Measurements from ENCODE around the gene PLCH2.

PLCH2 gene

GRCh38 chr1:2506901-2507565 is 30.9 kb downstream of the PLCH2 start:
- Histone ChIP-seq H4K20me1 (ENCODE audit: insufficient read depth, low read length, poor library complexity, severe bottlenecking) (no peaks in the 10 kb centered on the region), H3K36me3 (ENCODE audit: insufficient read depth, low read length) (peaks cover 30% of the 10 kb centered on the region; the same call in 1 of the 2 replicates), H2AFZ (ENCODE audit: low read length) (no peak overlapping the region), H3K4me3 (ENCODE audit: low read length, poor library complexity, severe bottlenecking) (no peak overlapping the region), H3K9me2 (replicated peaks; ENCODE audit: low read depth, low read length) (no peaks in the 10 kb centered on the region), H3K27me3 (ENCODE audit: insufficient read depth, low read length, poor library complexity, severe bottlenecking) (no peaks in the 10 kb centered on the region), H3K4me2 (ENCODE audit: low read depth, low read length, poor library complexity, severe bottlenecking) (no peak overlapping the region), H3F3A (ENCODE audit: low read depth) (no peaks in the 10 kb centered on the region), H3K79me2 (ENCODE audit: insufficient read depth, low read length) (no peaks in the 10 kb centered on the region), H3K4me1 (ENCODE audit: insufficient read depth, low read length, poor library complexity, severe bottlenecking) (no peaks in the 10 kb centered on the region), H3K9ac (ENCODE audit: low read depth, low read length, poor library complexity, severe bottlenecking) (no peak overlapping the region), H3K9me3 (ENCODE audit: insufficient read depth, low read depth, low read length) (no peaks in the 10 kb centered on the region)
- TF ChIP-seq CTCF (conservative IDR thresholded peaks at IDR 0.05; ENCODE audit: low read length): no peak
- no peak for TF ChIP-seq EZH2phosphoT487 (IDR thresholded peaks at IDR 0.05; ENCODE audit: borderline replicate concordance)

GRCh38 chr1:2507744-2508155 is 31.7 kb downstream of the PLCH2 start:
- H3F3A ChIP-seq (ENCODE audit: low read depth): no peaks in the 10 kb centered on the region
- no peaks in the 10 kb centered on the region for H3K4me1 ChIP-seq (ENCODE audit: insufficient read depth, low read length, poor library complexity, severe bottlenecking)
- TF ChIP-seq CTCF (conservative IDR thresholded peaks at IDR 0.05; ENCODE audit: low read length): no peak
- no peak for TF ChIP-seq EZH2phosphoT487 (IDR thresholded peaks at IDR 0.05; ENCODE audit: borderline replicate concordance)
- no peaks in the 10 kb centered on the region for H3K79me2 ChIP-seq (ENCODE audit: insufficient read depth, low read length)
- H3K36me3 ChIP-seq (ENCODE audit: insufficient read depth, low read length): peaks cover 33% of the 10 kb centered on the region; the same call in 1 of the 2 replicates
- H3K9me2 ChIP-seq (replicated peaks; ENCODE audit: low read depth, low read length): no peaks in the 10 kb centered on the region
- no peak overlapping the region for H3K9ac ChIP-seq (ENCODE audit: low read depth, low read length, poor library complexity, severe bottlenecking)
- H3K4me2 ChIP-seq (ENCODE audit: low read depth, low read length, poor library complexity, severe bottlenecking): no peak overlapping the region
- H3K9me3 ChIP-seq (ENCODE audit: insufficient read depth, low read depth, low read length): no peaks in the 10 kb centered on the region
- H3K27me3 ChIP-seq (ENCODE audit: insufficient read depth, low read length, poor library complexity, severe bottlenecking): no peaks in the 10 kb centered on the region
- no peak overlapping the region for H3K4me3 ChIP-seq (ENCODE audit: low read length, poor library complexity, severe bottlenecking)
- no peak overlapping the region for H2AFZ ChIP-seq (ENCODE audit: low read length)
- no peaks in the 10 kb centered on the region for H4K20me1 ChIP-seq (ENCODE audit: insufficient read depth, low read length, poor library complexity, severe bottlenecking)

- Histone ChIP-seq H3K9me3 (ENCODE audit: insufficient read depth, low read depth, low read length) (no peaks in the 10 kb centered on the region), H4K20me1 (ENCODE audit: insufficient read depth, low read length, poor library complexity, severe bottlenecking) (no peaks in the 10 kb centered on the region), H3K27me3 (ENCODE audit: insufficient read depth, low read length, poor library complexity, severe bottlenecking) (no peaks in the 10 kb centered on the region), H3K36me3 (ENCODE audit: insufficient read depth, low read length) (peaks cover 33% of the 10 kb centered on the region; the same call in 1 of the 2 replicates), H3K79me2 (ENCODE audit: insufficient read depth, low read length) (no peaks in the 10 kb centered on the region), H3K9me2 (replicated peaks; ENCODE audit: low read depth, low read length) (no peaks in the 10 kb centered on the region), H3F3A (ENCODE audit: low read depth) (no peaks in the 10 kb centered on the region), H2AFZ (ENCODE audit: low read length) (no peak overlapping the region), H3K4me1 (ENCODE audit: insufficient read depth, low read length, poor library complexity, severe bottlenecking) (no peaks in the 10 kb centered on the region), H3K4me2 (ENCODE audit: low read depth, low read length, poor library complexity, severe bottlenecking) (no peak overlapping the region), H3K9ac (ENCODE audit: low read depth, low read length, poor library complexity, severe bottlenecking) (no peak overlapping the region), H3K4me3 (ENCODE audit: low read length, poor library complexity, severe bottlenecking) (no peak overlapping the region)
- TF ChIP-seq CTCF (conservative IDR thresholded peaks at IDR 0.05; ENCODE audit: low read length) (no peak), EZH2phosphoT487 (IDR thresholded peaks at IDR 0.05; ENCODE audit: borderline replicate concordance) (no peak)
Observed at GRCh38 chr1:2508180-2508579, 32.1 kb downstream of the PLCH2 start.
